Liver (tissue), 9 donors: ENCODE results near the gene EHD1. TPM values are rescaled to one million over a fixed set of nuclear protein-coding genes. Genes with fewer than 3 reads are reported as not detected.

ENCODE experiments used
- DNase-seq: peaks from one replicate; pipeline ENCODE4 v3.0.0-alpha.2; 2017; ENCODE audit warnings: low spot score
- H3K27ac ChIP-seq, 2 donors: one replicate each; pipeline ENCODE4 v1.7.0; 2013; ENCODE audit warnings: inconsistent platforms in 2 of 2, low read length in 2 of 2, control low read depth in 1 of 2, low read depth in 1 of 2, mild to moderate bottlenecking in 1 of 2
- H3K27me3 ChIP-seq, 4 donors: one replicate each; pipeline versions ENCODE4 v1.6.1 to v1.7.0; 2013; ENCODE audit warnings: low read length in 3 of 4, inconsistent platforms in 1 of 4, mild to moderate bottlenecking in 1 of 4, moderate library complexity in 1 of 4; ENCODE audit not compliant: control insufficient read depth in 4 of 4, insufficient read depth in 4 of 4
- H3K36me3 ChIP-seq, 4 donors: one replicate each; pipeline versions ENCODE4 v1.6.1 to v1.7.0; 2013; ENCODE audit warnings: low read length in 3 of 4, mild to moderate bottlenecking in 3 of 4, low read depth in 1 of 4, moderate library complexity in 1 of 4; ENCODE audit not compliant: control insufficient read depth in 4 of 4, insufficient read depth in 3 of 4
- H3K4me1 ChIP-seq, 4 donors: one replicate each; pipeline versions ENCODE4 v1.6.1 to v1.7.0; 2013; ENCODE audit warnings: low read length in 3 of 4, mild to moderate bottlenecking in 3 of 4, moderate library complexity in 1 of 4; ENCODE audit not compliant: control insufficient read depth in 4 of 4, insufficient read depth in 4 of 4
- H3K4me3 ChIP-seq, 3 donors: one replicate each; pipeline versions ENCODE4 v1.6.1 to v1.7.0; 2013; ENCODE audit warnings: low read length in 3 of 3, control low read depth in 1 of 3, low read depth in 1 of 3, mild to moderate bottlenecking in 1 of 3
- H3K9ac ChIP-seq, 2 donors: one replicate each; pipeline ENCODE4 v1.7.0; 2013; ENCODE audit warnings: low read length in 2 of 2, mild to moderate bottlenecking in 2 of 2, moderate library complexity in 2 of 2, control low read depth in 1 of 2, low read depth in 1 of 2
- H3K9me3 ChIP-seq, 4 donors: one replicate each; pipeline versions ENCODE4 v1.6.1 to v1.7.0; 2013; ENCODE audit warnings: low read length in 3 of 4; ENCODE audit not compliant: control insufficient read depth in 4 of 4
- EGR1 ChIP-seq, 2 donors: IDR thresholded peaks; 2 replicates each; pipeline ENCODE4 v1.6.1; 2016 to 2018; ENCODE audit warnings: antibody characterized with exemption in 2 of 2, low read depth in 2 of 2
- FOXA2 ChIP-seq: IDR thresholded peaks from 2 replicates; pipeline ENCODE4 v1.6.1; 2016; ENCODE audit warnings: antibody characterized with exemption
- GABPA ChIP-seq, 2 donors: IDR thresholded peaks in 1 of 2; conservative IDR thresholded peaks in 1 of 2; 2 replicates each; pipeline ENCODE4 v1.6.1; 2016; ENCODE audit warnings: antibody characterized with exemption in 2 of 2, mild to moderate bottlenecking in 1 of 2, moderate library complexity in 1 of 2
- HNF4A ChIP-seq, 2 donors: conservative IDR thresholded peaks; 2 replicates each; pipeline ENCODE4 v1.6.1; 2016; ENCODE audit warnings: antibody characterized with exemption in 2 of 2, mild to moderate bottlenecking in 2 of 2
- HNF4G ChIP-seq: IDR thresholded peaks from 2 replicates; pipeline ENCODE4 v1.6.1; 2016; ENCODE audit warnings: antibody characterized with exemption
- JUND ChIP-seq, 2 donors: IDR thresholded peaks; 2 replicates each; pipeline ENCODE4 v1.6.1; 2016; ENCODE audit warnings: antibody characterized with exemption in 2 of 2
- NR2F2 ChIP-seq: IDR thresholded peaks from 2 replicates; pipeline ENCODE4 v1.6.1; 2016; ENCODE audit warnings: antibody characterized with exemption
- RAD21 ChIP-seq, 2 donors: IDR thresholded peaks; 2 replicates each; pipeline ENCODE4 v1.6.1; 2016; ENCODE audit warnings: antibody characterized with exemption in 2 of 2, mild to moderate bottlenecking in 2 of 2
- RXRA ChIP-seq, 2 donors: IDR thresholded peaks; 2 replicates each; pipeline ENCODE4 v1.6.1; 2017 to 2018; ENCODE audit warnings: antibody characterized with exemption in 2 of 2, mild to moderate bottlenecking in 1 of 2
- SP1 ChIP-seq: IDR thresholded peaks from 2 replicates; pipeline ENCODE4 v1.6.1; 2018; ENCODE audit warnings: antibody characterized with exemption, mild to moderate bottlenecking
- TAF1 ChIP-seq: conservative IDR thresholded peaks from 2 replicates; pipeline ENCODE4 v1.6.1; 2016; ENCODE audit warnings: antibody characterized with exemption, mild to moderate bottlenecking
- YY1 ChIP-seq: IDR thresholded peaks from 2 replicates; pipeline ENCODE4 v1.6.1; 2016; ENCODE audit warnings: antibody characterized with exemption, mild to moderate bottlenecking
- WGBS: extraction: QIAGEN DNeasy Blood & Tissue Kit; methylation state at CpG from one replicate; pipeline ENCODE4 v1.1.7; 2013; 5-methylcytosine and 5-hydroxymethylcytosine counted together
- polyA plus RNA-seq, 2 donors: library from polyadenylated mRNA; stranded (reverse) in 1 of 2; unstranded in 1 of 2; fragments of 200-250 nt in 1 of 2; fragments of >200 nt in 1 of 2; fragmentation: Nextera tagmentation in 1 of 2; extraction: Ambion mirVana in 1 of 2; gene quantifications; one replicate each; pipeline versions ENCODE4 v1.2.1 to v1.2.3, GENCODE V29; 2013 to 2015
- total RNA-seq, 2 donors: library from RNA; depleted of rRNA; stranded (reverse); fragments of >200 nt; gene quantifications; one replicate each; pipeline ENCODE4 v1.2.3, GENCODE V29; 2014
- TF ChIP-seq, protein P1 (sequence below): IDR thresholded peaks from 2 replicates; pipeline ENCODE4 v1.6.1; 2016; ENCODE audit warnings: antibody characterized with exemption, mild to moderate bottlenecking
- TF ChIP-seq, protein P2 (sequence below): IDR thresholded peaks from 2 replicates; pipeline ENCODE4 v1.6.1; 2016; ENCODE audit warnings: antibody characterized with exemption
- TF ChIP-seq, protein P3 (sequence below): fragments of 150-350 bp; IDR thresholded peaks from 2 replicates; pipeline ENCODE4 v1.5.1; 2017; ENCODE audit warnings: improper control_type of control experiment, low read depth, low read length; ENCODE audit not compliant: missing input control
- TF ChIP-seq, protein P4 (sequence below): IDR thresholded peaks from 2 replicates; pipeline ENCODE4 v1.6.1; 2016; ENCODE audit warnings: antibody characterized with exemption
- TF ChIP-seq, protein P5 (sequence below): IDR thresholded peaks from 2 replicates; pipeline ENCODE4 v1.6.1; 2016; ENCODE audit warnings: antibody characterized with exemption
- donor health status: healthy.
- donor health status: healthy.
- donor health status: healthy.
- donor health status: healthy.
- donor health status: healthy.

EHD1 gene
- total and polyA plus RNA-seq, 4 donors: 8.3 to 36.4 (median 19.2) TPM

DNA sequence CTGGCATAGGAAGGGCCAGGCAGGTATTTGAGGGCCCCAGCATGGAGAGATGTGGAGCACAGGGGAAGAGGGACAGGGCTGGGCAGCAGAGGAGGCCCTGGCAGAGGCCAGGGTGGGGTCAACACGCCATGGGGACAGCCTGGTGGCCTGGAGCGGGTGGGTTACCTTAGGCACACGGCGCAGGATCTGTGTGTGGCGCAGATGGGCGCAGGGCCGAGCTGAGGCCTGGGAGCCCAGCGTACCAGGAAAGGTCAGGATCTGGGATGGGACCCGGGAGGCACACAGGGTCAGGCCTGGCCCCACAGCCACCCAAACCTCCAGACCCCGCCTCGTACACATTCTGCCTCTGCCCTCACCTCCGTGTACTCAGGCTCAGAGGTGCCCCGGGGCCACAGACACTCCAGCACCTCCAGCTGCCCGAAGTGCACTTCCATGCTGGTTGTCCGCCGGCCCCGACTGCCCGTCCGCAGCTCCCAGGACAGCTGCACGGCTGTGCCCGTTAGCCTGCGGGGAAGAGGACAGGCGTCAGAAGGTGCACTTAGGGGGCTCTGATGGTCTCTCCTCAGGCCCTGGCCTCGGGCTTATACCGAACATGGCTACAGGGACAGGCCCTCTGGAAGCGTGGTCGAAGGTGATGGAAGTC, 32.2 kb upstream of the EHD1 start:
- no peak overlapping the region for H3K27ac ChIP-seq
- 97% methylated on average over 27 of the region's 27 CpGs for WGBS
- TF ChIP-seq SP1 (no peak), NR2F2 (no peak), RAD21 (IDR thresholded peaks at IDR 0.05) (no peak), RXRA (IDR thresholded peaks at IDR 0.05) (no peak), EGR1 (IDR thresholded peaks at IDR 0.05; ENCODE audit: low read depth in 2 of 2) (no peak), GABPA (IDR thresholded peaks at IDR 0.05 in 1 of 2, conservative IDR thresholded peaks at IDR 0.05 in 1 of 2) (no peak), TAF1 (no peak), JUND (IDR thresholded peaks at IDR 0.05) (no peak), HNF4A (conservative IDR thresholded peaks at IDR 0.05) (no peak), FOXA2 (no peak), YY1 (no peak), HNF4G (no peak)
- TF ChIP-seq, protein P1, sequence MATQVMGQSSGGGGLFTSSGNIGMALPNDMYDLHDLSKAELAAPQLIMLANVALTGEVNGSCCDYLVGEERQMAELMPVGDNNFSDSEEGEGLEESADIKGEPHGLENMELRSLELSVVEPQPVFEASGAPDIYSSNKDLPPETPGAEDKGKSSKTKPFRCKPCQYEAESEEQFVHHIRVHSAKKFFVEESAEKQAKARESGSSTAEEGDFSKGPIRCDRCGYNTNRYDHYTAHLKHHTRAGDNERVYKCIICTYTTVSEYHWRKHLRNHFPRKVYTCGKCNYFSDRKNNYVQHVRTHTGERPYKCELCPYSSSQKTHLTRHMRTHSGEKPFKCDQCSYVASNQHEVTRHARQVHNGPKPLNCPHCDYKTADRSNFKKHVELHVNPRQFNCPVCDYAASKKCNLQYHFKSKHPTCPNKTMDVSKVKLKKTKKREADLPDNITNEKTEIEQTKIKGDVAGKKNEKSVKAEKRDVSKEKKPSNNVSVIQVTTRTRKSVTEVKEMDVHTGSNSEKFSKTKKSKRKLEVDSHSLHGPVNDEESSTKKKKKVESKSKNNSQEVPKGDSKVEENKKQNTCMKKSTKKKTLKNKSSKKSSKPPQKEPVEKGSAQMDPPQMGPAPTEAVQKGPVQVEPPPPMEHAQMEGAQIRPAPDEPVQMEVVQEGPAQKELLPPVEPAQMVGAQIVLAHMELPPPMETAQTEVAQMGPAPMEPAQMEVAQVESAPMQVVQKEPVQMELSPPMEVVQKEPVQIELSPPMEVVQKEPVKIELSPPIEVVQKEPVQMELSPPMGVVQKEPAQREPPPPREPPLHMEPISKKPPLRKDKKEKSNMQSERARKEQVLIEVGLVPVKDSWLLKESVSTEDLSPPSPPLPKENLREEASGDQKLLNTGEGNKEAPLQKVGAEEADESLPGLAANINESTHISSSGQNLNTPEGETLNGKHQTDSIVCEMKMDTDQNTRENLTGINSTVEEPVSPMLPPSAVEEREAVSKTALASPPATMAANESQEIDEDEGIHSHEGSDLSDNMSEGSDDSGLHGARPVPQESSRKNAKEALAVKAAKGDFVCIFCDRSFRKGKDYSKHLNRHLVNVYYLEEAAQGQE: no peak
- TF ChIP-seq, protein P2, sequence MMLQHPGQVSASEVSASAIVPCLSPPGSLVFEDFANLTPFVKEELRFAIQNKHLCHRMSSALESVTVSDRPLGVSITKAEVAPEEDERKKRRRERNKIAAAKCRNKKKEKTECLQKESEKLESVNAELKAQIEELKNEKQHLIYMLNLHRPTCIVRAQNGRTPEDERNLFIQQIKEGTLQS: no peak
- TF ChIP-seq, protein P3, sequence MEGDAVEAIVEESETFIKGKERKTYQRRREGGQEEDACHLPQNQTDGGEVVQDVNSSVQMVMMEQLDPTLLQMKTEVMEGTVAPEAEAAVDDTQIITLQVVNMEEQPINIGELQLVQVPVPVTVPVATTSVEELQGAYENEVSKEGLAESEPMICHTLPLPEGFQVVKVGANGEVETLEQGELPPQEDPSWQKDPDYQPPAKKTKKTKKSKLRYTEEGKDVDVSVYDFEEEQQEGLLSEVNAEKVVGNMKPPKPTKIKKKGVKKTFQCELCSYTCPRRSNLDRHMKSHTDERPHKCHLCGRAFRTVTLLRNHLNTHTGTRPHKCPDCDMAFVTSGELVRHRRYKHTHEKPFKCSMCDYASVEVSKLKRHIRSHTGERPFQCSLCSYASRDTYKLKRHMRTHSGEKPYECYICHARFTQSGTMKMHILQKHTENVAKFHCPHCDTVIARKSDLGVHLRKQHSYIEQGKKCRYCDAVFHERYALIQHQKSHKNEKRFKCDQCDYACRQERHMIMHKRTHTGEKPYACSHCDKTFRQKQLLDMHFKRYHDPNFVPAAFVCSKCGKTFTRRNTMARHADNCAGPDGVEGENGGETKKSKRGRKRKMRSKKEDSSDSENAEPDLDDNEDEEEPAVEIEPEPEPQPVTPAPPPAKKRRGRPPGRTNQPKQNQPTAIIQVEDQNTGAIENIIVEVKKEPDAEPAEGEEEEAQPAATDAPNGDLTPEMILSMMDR: no peak
- TF ChIP-seq, protein P4, sequence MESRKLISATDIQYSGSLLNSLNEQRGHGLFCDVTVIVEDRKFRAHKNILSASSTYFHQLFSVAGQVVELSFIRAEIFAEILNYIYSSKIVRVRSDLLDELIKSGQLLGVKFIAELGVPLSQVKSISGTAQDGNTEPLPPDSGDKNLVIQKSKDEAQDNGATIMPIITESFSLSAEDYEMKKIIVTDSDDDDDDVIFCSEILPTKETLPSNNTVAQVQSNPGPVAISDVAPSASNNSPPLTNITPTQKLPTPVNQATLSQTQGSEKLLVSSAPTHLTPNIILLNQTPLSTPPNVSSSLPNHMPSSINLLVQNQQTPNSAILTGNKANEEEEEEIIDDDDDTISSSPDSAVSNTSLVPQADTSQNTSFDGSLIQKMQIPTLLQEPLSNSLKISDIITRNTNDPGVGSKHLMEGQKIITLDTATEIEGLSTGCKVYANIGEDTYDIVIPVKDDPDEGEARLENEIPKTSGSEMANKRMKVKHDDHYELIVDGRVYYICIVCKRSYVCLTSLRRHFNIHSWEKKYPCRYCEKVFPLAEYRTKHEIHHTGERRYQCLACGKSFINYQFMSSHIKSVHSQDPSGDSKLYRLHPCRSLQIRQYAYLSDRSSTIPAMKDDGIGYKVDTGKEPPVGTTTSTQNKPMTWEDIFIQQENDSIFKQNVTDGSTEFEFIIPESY: no peak
- TF ChIP-seq, protein P5, sequence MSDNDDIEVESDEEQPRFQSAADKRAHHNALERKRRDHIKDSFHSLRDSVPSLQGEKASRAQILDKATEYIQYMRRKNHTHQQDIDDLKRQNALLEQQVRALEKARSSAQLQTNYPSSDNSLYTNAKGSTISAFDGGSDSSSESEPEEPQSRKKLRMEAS: no peak
- no peak overlapping the region for H3K4me3 ChIP-seq
- H3K9ac ChIP-seq: no peak overlapping the region
- peaks cover 2 to 8% (median 4%) of the 10 kb centered on the region in 4 donors for H3K4me1 ChIP-seq
- H3K36me3 ChIP-seq: peaks cover 43 to 82% (median 60%) of the 10 kb centered on the region in 4 donors
- DNase-seq: no peak
- H3K9me3 ChIP-seq: no peaks in the 10 kb centered on the region
- H3K27me3 ChIP-seq: no peaks in the 10 kb centered on the region
